Esophagus (tissue), 2 donors: ENCODE results near the gene HAP1. TPM values are rescaled to one million over a fixed set of nuclear protein-coding genes. Genes with fewer than 3 reads are reported as not detected.

Experiments used
- H3K27ac ChIP-seq, 2 donors: one replicate each; pipeline ENCODE4 v1.5.1; 2013; ENCODE audit warnings: low read depth in 2 of 2, mild to moderate bottlenecking in 2 of 2, inconsistent platforms in 1 of 2, low read length in 1 of 2, moderate library complexity in 1 of 2
- H3K27me3 ChIP-seq, 2 donors: one replicate each; pipeline ENCODE4 v1.6.1; 2013; ENCODE audit warnings: low read length in 2 of 2, control low read depth in 1 of 2, mild to moderate bottlenecking in 1 of 2; ENCODE audit not compliant: insufficient read depth in 2 of 2, control insufficient read depth in 1 of 2
- H3K36me3 ChIP-seq, 2 donors: one replicate each; pipeline ENCODE4 v1.6.1; 2013; ENCODE audit warnings: low read length in 1 of 2; ENCODE audit not compliant: control insufficient read depth in 2 of 2, insufficient read depth in 2 of 2
- H3K4me1 ChIP-seq, 2 donors: one replicate each; pipeline ENCODE4 v1.6.1; 2013; ENCODE audit warnings: low read length in 1 of 2; ENCODE audit not compliant: control insufficient read depth in 2 of 2, insufficient read depth in 2 of 2
- H3K4me3 ChIP-seq, 2 donors: one replicate each; pipeline ENCODE4 v1.5.1; 2013; ENCODE audit warnings: low read length in 2 of 2, mild to moderate bottlenecking in 2 of 2, low read depth in 1 of 2, moderate library complexity in 1 of 2
- H3K9me3 ChIP-seq, 2 donors: one replicate each; pipeline ENCODE4 v1.6.1; 2013; ENCODE audit warnings: mild to moderate bottlenecking in 2 of 2, low read depth in 1 of 2, low read length in 1 of 2, moderate library complexity in 1 of 2; ENCODE audit not compliant: control insufficient read depth in 2 of 2, insufficient read depth in 1 of 2
- WGBS, 2 donors: extraction: QIAGEN DNeasy Blood & Tissue Kit; methylation state at CpG; one replicate each; pipeline ENCODE4 v1.1.7; 2013; 5-methylcytosine and 5-hydroxymethylcytosine counted together
- polyA plus RNA-seq, 2 donors: library from polyadenylated mRNA; stranded (reverse); fragments of 200-250 nt; gene quantifications; one replicate each; pipeline ENCODE4 v1.2.3, GENCODE V29; 2013
- donor health status: healthy with polysubstance abuse.
- donor health status: Bipolar disorder and iron deficiency.

The HAP1 gene
- polyA plus RNA-seq, 2 donors, result 0.35 to 1.4 TPM

- H3K27me3 ChIP-seq, result no peaks in the 10 kb centered on the region
- no peaks in the 10 kb centered on the region for H3K9me3 ChIP-seq
- H3K4me1 ChIP-seq, result no peaks in the 10 kb centered on the region
- H3K4me3 ChIP-seq, result no peak overlapping the region
- 67 to 72% methylated on average over 9 of the region's 9 CpGs for WGBS, 2 donors
- H3K27ac ChIP-seq, result no peak overlapping the region
- H3K36me3 ChIP-seq, result no peaks in the 10 kb centered on the region
Measured at GRCh38 chr17:41741709-41742108, 7.3 kb upstream of the HAP1 start.

GRCh38 chr17:41740506-41740905 lies 6.1 kb upstream of the HAP1 start:
- Histone ChIP-seq H3K27me3 (no peaks in the 10 kb centered on the region), H3K4me1 (no peaks in the 10 kb centered on the region), H3K36me3 (no peaks in the 10 kb centered on the region), H3K9me3 (no peaks in the 10 kb centered on the region), H3K27ac (no peak overlapping the region), H3K4me3 (no peak overlapping the region)
- 91 to 94% methylated on average over 5 of the region's 5 CpGs for WGBS, 2 donors

- Histone ChIP-seq H3K9me3 (no peaks in the 10 kb centered on the region), H3K4me1 (peaks cover 0 to 2% of the 10 kb centered on the region in 2 donors), H3K36me3 (no peaks in the 10 kb centered on the region), H3K27me3 (no peaks in the 10 kb centered on the region), H3K27ac (no peak overlapping the region), H3K4me3 (no peak overlapping the region)
- 52 to 61% methylated on average over 9 of the region's 9 CpGs for WGBS, 2 donors
Measured at GRCh38 chr17:41739661-41740352, 5.4 kb upstream of the HAP1 start.

- Histone ChIP-seq H3K36me3 (no peaks in the 10 kb centered on the region), H3K27ac (no peak overlapping the region), H3K4me3 (no peak overlapping the region), H3K4me1 (peaks cover 0 to 13% of the 10 kb centered on the region in 2 donors), H3K9me3 (no peaks in the 10 kb centered on the region), H3K27me3 (no peaks in the 10 kb centered on the region)
- 98 to 100% methylated on average over 3 to 5 of the region's 5 CpGs for WGBS, 2 donors
Measured at GRCh38 chr17:41738801-41739112, 4.3 kb upstream of the HAP1 start.

GRCh38 chr17:41738077-41738800 lies 3.8 kb upstream of the HAP1 start:
- WGBS, 2 donors, result 27 to 29% methylated on average over 10 of the region's 10 CpGs
- H3K27ac ChIP-seq, result no peak overlapping the region
- no peaks in the 10 kb centered on the region for H3K9me3 ChIP-seq
- H3K27me3 ChIP-seq, result no peaks in the 10 kb centered on the region
- H3K36me3 ChIP-seq, result no peaks in the 10 kb centered on the region
- H3K4me3 ChIP-seq, result no peak overlapping the region
- H3K4me1 ChIP-seq, result peaks cover 0 to 14% of the 10 kb centered on the region in 2 donors

- Histone ChIP-seq H3K36me3 (no peaks in the 10 kb centered on the region), H3K9me3 (no peaks in the 10 kb centered on the region), H3K27ac (no peak overlapping the region), H3K27me3 (no peaks in the 10 kb centered on the region), H3K4me1 (peaks cover 0 to 14% of the 10 kb centered on the region in 2 donors), H3K4me3 (no peak overlapping the region)
- 36 to 43% methylated on average over 5 of the region's 5 CpGs for WGBS, 2 donors
Measured at GRCh38 chr17:41737680-41738023, 3.2 kb upstream of the HAP1 start.

- no peak overlapping the region for H3K27ac ChIP-seq
- H3K4me1 ChIP-seq, result peaks cover 0 to 14% of the 10 kb centered on the region in 2 donors
- 54 to 57% methylated on average over 17 of the region's 17 CpGs for WGBS, 2 donors
- no peak overlapping the region for H3K4me3 ChIP-seq
- no peaks in the 10 kb centered on the region for H3K27me3 ChIP-seq
- H3K36me3 ChIP-seq, result no peaks in the 10 kb centered on the region
- H3K9me3 ChIP-seq, result no peaks in the 10 kb centered on the region
Measured at GRCh38 chr17:41736983-41737679, 2.7 kb upstream of the HAP1 start.

- Histone ChIP-seq H3K27ac (no peak overlapping the region), H3K4me3 (no peak overlapping the region), H3K9me3 (no peaks in the 10 kb centered on the region), H3K36me3 (no peaks in the 10 kb centered on the region), H3K4me1 (peaks cover 0 to 14% of the 10 kb centered on the region in 2 donors), H3K27me3 (no peaks in the 10 kb centered on the region)
- WGBS, 2 donors, result 91 to 94% methylated on average over 4 of the region's 4 CpGs
Measured at GRCh38 chr17:41735744-41736143, 1.3 kb upstream of the HAP1 start.

- Histone ChIP-seq H3K9me3 (no peaks in the 10 kb centered on the region), H3K27me3 (no peaks in the 10 kb centered on the region), H3K4me3 (peak overlapping the region; percentile 28 to 36), H3K36me3 (no peaks in the 10 kb centered on the region), H3K27ac (no peak overlapping the region), H3K4me1 (peaks cover 0 to 18% of the 10 kb centered on the region in 2 donors)
- 3 to 5% methylated on average over 23 of the region's 23 CpGs for WGBS, 2 donors
Measured at GRCh38 chr17:41734949-41735313, 488 bp upstream of the HAP1 start.
